PC-3 (cell line): ENCODE results near the gene ATIC. TPM values are rescaled to one million over a fixed set of nuclear protein-coding genes. Genes with fewer than 3 reads are reported as not detected.

Experiments
- ATAC-seq: fragments of 200-7000 bp; cut with Tn5 transposase; 2 replicates; pipeline ENCODE4 v1.9.1; 2020; ENCODE audit warnings: mild to moderate bottlenecking, moderate library complexity
- BruUV-seq: library from RNA; stranded (reverse); fragments of 400-500 nt; replicated peaks from 2 replicates; lab custom pipeline; 2021; lab: Mats Ljungman, UMichigan
- CTCF ChIA-PET: fragments of 300-600 bp; sonication (Branson Sonifier 250); formaldehyde crosslinking; loops from one replicate; lab custom pipeline; 2022; ENCODE audit warnings: antibody characterized with exemption; lab: Charles Lee
- POLR2A ChIA-PET: fragments of 300-600 bp; sonication (Branson Sonifier 250); formaldehyde crosslinking; loops from one replicate; lab custom pipeline; 2022; ENCODE audit warnings: antibody characterized with exemption; ENCODE audit not compliant: unreplicated experiment; lab: Charles Lee
- DNase-seq: peaks from one replicate; pipeline ENCODE4 v3.0.0-alpha.2; 2015
- H2AFZ ChIP-seq: fragments of 300-600 bp; sonication (generic); 2 replicates; pipeline ENCODE4 v1.6.0; 2016; ENCODE audit warnings: antibody characterized with exemption, low read length
- H3F3A ChIP-seq: fragments of 300-600 bp; sonication (generic); one replicate; pipeline ENCODE4 v1.6.0; 2017; ENCODE audit warnings: antibody characterized with exemption, low read length, control low read depth, mild to moderate bottlenecking; ENCODE audit not compliant: unreplicated experiment
- H3K27ac ChIP-seq: fragments of 300-600 bp; sonication (generic); 2 replicates; pipeline ENCODE4 v1.5.1; 2016; ENCODE audit warnings: mild to moderate bottlenecking, low read length
- H3K27me3 ChIP-seq: fragments of 300-600 bp; sonication (generic); 2 replicates; pipeline ENCODE4 v1.6.1; 2016; ENCODE audit warnings: low read length, mixed read lengths
- H3K36me3 ChIP-seq: fragments of 300-600 bp; sonication (generic); 2 replicates; pipeline ENCODE4 v1.6.1; 2016; ENCODE audit warnings: low read depth, mixed run types, low read length, mixed read lengths
- H3K4me1 ChIP-seq: fragments of 300-600 bp; sonication (generic); 2 replicates; pipeline ENCODE4 v1.5.1; 2016; ENCODE audit warnings: low read length; ENCODE audit not compliant: insufficient read depth
- H3K4me2 ChIP-seq: fragments of 300-600 bp; sonication (generic); 2 replicates; pipeline ENCODE4 v1.6.0; 2016; ENCODE audit warnings: low read length
- H3K4me3 ChIP-seq: fragments of 300-600 bp; sonication (generic); 2 replicates; pipeline ENCODE4 v1.5.1; 2016; ENCODE audit warnings: mild to moderate bottlenecking, low read length, mixed read lengths
- H3K79me2 ChIP-seq: fragments of 300-600 bp; sonication (generic); 2 replicates; pipeline ENCODE4 v1.6.1; 2017; ENCODE audit warnings: low read length, mixed read lengths
- H3K9ac ChIP-seq: fragments of 300-600 bp; sonication (generic); 2 replicates; pipeline ENCODE4 v1.6.0; 2016; ENCODE audit warnings: mild to moderate bottlenecking, low read length
- H3K9me2 ChIP-seq: fragments of 300-600 bp; sonication (generic); replicated peaks from 2 replicates; pipeline ENCODE4 v1.6.1; 2016; ENCODE audit warnings: mixed run types, low read length, mixed read lengths
- H3K9me3 ChIP-seq: fragments of 300-600 bp; sonication (generic); 2 replicates; pipeline ENCODE4 v1.6.1; 2016; ENCODE audit warnings: low read length, mixed read lengths
- H4K20me1 ChIP-seq: fragments of 300-600 bp; sonication (generic); 2 replicates; pipeline ENCODE4 v1.6.1; 2016; ENCODE audit warnings: low read length, mixed read lengths
- EZH2 ChIP-seq: fragments of 300-600 bp; sonication (generic); IDR thresholded peaks from one replicate; pipeline ENCODE4 v1.6.1; 2017; ENCODE audit warnings: antibody characterized with exemption, mild to moderate bottlenecking, low read length; ENCODE audit not compliant: unreplicated experiment
- EZH2phosphoT487 ChIP-seq: fragments of 300-600 bp; sonication (generic); IDR thresholded peaks from 2 replicates; pipeline ENCODE4 v1.6.1; 2018; ENCODE audit warnings: mild to moderate bottlenecking, antibody characterized with exemption, low read length, borderline replicate concordance
- intact Hi-C: fragments of 100-400 bp; cut with micrococcal nuclease; formaldehyde crosslinking; loops from 2 replicates; pipeline ENCODE4 v1.9.0; 2023
- total RNA-seq: library from RNA; depleted of rRNA; stranded (reverse); fragments of >200 nt; gene quantifications from 2 replicates; pipeline ENCODE4 v1.2.3, GENCODE V29; 2014
- TF ChIP-seq, protein P1 (sequence below): fragments of 300-600 bp; sonication (generic); conservative IDR thresholded peaks from 2 replicates; pipeline ENCODE4 v1.5.1; 2017; ENCODE audit warnings: antibody characterized with exemption, low read depth, mild to moderate bottlenecking, low read length

The ATIC gene
- total RNA-seq, 1 experiment from 2014 or later: 41.7 TPM

DNA sequence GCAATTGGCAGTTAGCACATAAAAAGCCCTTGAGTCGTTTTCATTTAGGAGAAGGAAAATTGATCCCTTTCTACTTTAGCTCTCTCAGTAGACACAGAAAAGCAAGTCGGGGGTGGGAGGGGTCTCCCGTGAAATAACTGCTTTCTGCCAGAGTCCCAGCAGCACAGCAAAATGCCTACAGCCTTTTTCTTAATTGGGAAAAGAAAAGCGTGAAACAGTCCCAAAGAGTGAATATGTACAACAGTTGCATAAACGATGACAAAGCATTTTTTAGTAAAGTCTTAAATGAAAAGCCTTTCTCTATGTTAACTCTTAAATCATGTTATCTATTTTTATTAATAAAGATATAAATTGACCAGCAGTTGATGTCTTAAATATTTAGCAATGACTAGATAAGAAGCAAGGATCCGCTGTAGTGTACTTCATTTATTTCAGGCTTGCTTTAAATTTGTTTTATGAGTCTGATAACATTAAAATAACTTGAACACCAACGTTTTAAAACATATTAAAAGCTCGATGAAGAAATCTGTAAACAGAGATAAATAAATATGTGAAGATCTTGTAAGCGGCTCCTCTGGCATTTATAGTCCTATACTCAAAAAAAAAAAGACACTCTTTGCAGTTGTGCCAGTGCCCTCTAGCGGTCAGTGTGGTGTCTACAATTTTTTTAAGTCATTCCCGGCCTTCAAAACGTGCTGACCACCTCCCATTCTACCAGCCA is 42.3 kb upstream of the ATIC start:
- CTCF ChIA-PET: interaction anchor here (0.6 to 0.7 kb wide), 5 partner anchors 64 to 1013 kb away, joined by 4 to 6 read pairs (median 4); no protein-coding TSS in a partner anchor
- intact Hi-C loops: loop anchor here (1.0 to 10.0 kb wide), 7 partner anchors 41 to 1465 kb away; partner anchors contain the start of gene VWC2L
- DNase-seq: peak; percentile 82
- no peaks in the 10 kb centered on the region for H3K27me3 ChIP-seq
- POLR2A ChIA-PET: no interaction called here
- H3K9me2 ChIP-seq: no peaks in the 10 kb centered on the region
- H4K20me1 ChIP-seq: no peaks in the 10 kb centered on the region
- no peaks in the 10 kb centered on the region for H3F3A ChIP-seq
- peak; percentile 31 for ATAC-seq
- H3K4me3 ChIP-seq: no peak overlapping the region
- H3K4me2 ChIP-seq: peak overlapping the region; percentile 27
- peak overlapping the region; percentile 37 for H2AFZ ChIP-seq
- no peak overlapping the region for H3K27ac ChIP-seq
- no peaks in the 10 kb centered on the region for H3K36me3 ChIP-seq
- H3K9ac ChIP-seq: no peak overlapping the region
- BruUV-seq: no TSS peak
- H3K9me3 ChIP-seq: no peaks in the 10 kb centered on the region
- no peaks in the 10 kb centered on the region for H3K4me1 ChIP-seq
- H3K79me2 ChIP-seq: no peaks in the 10 kb centered on the region
- TF ChIP-seq, protein P1, sequence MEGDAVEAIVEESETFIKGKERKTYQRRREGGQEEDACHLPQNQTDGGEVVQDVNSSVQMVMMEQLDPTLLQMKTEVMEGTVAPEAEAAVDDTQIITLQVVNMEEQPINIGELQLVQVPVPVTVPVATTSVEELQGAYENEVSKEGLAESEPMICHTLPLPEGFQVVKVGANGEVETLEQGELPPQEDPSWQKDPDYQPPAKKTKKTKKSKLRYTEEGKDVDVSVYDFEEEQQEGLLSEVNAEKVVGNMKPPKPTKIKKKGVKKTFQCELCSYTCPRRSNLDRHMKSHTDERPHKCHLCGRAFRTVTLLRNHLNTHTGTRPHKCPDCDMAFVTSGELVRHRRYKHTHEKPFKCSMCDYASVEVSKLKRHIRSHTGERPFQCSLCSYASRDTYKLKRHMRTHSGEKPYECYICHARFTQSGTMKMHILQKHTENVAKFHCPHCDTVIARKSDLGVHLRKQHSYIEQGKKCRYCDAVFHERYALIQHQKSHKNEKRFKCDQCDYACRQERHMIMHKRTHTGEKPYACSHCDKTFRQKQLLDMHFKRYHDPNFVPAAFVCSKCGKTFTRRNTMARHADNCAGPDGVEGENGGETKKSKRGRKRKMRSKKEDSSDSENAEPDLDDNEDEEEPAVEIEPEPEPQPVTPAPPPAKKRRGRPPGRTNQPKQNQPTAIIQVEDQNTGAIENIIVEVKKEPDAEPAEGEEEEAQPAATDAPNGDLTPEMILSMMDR: peak; percentile 88
- TF ChIP-seq EZH2phosphoT487: no peak

DNA sequence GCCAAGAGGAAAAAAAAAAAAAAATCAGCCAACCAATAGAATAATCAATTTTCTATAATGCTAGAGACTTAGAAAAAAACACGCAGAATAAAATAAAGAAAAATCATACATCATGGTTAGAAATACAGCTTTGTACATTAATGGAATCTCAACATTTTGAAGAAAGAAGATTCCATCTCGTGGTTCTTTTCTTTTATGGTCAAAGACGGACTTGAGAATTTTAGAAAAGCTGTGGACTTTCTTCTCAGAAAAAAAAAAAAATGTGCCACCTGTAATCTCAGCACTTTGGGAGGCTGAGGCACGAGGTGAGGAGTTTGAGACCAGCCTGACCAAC is 41.8 kb upstream of the ATIC start:
- peak overlapping the region; percentile 27; the same call in 1 of the 2 replicates for H3K4me2 ChIP-seq
- TF ChIP-seq EZH2phosphoT487 (no peak), EZH2 (no peak)
- TF ChIP-seq, protein P1: no peak; the same call in 1 of the 2 replicates
- BruUV-seq: no TSS peak
- no peaks in the 10 kb centered on the region for H3K9me3 ChIP-seq
- ChIA-PET POLR2A (no interaction called here), CTCF (interaction anchor here (0.7 kb wide), 2 partner anchors 853 to 1013 kb away, joined by 4 to 6 read pairs; no protein-coding TSS in a partner anchor)
- H3K4me3 ChIP-seq: no peak overlapping the region
- H3K4me1 ChIP-seq: no peaks in the 10 kb centered on the region
- H4K20me1 ChIP-seq: no peaks in the 10 kb centered on the region
- no peak overlapping the region for H3K27ac ChIP-seq
- H2AFZ ChIP-seq: no peak overlapping the region
- no peaks in the 10 kb centered on the region for H3F3A ChIP-seq
- no peaks in the 10 kb centered on the region for H3K79me2 ChIP-seq
- H3K9ac ChIP-seq: no peak overlapping the region
- no peaks in the 10 kb centered on the region for H3K9me2 ChIP-seq
- DNase-seq (no peak), ATAC-seq (no peak)
- no peaks in the 10 kb centered on the region for H3K36me3 ChIP-seq
- intact Hi-C loops: no loop called here
- H3K27me3 ChIP-seq: no peaks in the 10 kb centered on the region

DNA sequence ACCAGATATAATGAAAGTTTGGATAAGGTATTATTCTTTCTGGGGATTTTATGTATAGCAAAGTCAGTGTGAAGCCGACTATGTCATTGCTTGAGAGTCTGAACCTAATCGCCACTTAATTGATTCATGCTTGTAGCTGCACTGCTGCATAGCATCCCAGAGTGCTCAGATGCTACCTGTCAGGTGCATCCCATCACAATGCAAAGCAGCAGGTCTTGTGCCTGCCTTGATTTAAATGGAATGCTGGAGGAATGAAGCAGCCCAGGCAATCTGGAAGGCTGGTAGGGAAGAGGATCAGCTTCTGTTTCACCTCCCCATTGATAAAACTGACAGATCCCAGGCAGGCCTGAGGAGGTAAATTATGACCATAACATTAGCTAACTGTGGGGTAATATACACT is 40.4 kb upstream of the ATIC start:
- ChIA-PET POLR2A (no interaction called here), CTCF (no interaction called here)
- H3K9me2 ChIP-seq: no peaks in the 10 kb centered on the region
- no peak overlapping the region for H3K9ac ChIP-seq
- H3K4me1 ChIP-seq: no peaks in the 10 kb centered on the region
- no peaks in the 10 kb centered on the region for H3K36me3 ChIP-seq
- ATAC-seq (no peak), DNase-seq (no peak)
- BruUV-seq: no TSS peak
- no peak overlapping the region for H3K4me3 ChIP-seq
- TF ChIP-seq EZH2 (no peak), EZH2phosphoT487 (no peak)
- TF ChIP-seq, protein P1: no peak
- no peaks in the 10 kb centered on the region for H3K9me3 ChIP-seq
- H3K79me2 ChIP-seq: no peaks in the 10 kb centered on the region
- no peaks in the 10 kb centered on the region for H4K20me1 ChIP-seq
- no peaks in the 10 kb centered on the region for H3K27me3 ChIP-seq
- H3K27ac ChIP-seq: no peak overlapping the region
- no peaks in the 10 kb centered on the region for H3F3A ChIP-seq
- intact Hi-C loops: no loop called here
- no peak overlapping the region for H3K4me2 ChIP-seq
- no peak overlapping the region for H2AFZ ChIP-seq
